ENCODE results near the gene DDX51.

The DDX51 gene

DNA sequence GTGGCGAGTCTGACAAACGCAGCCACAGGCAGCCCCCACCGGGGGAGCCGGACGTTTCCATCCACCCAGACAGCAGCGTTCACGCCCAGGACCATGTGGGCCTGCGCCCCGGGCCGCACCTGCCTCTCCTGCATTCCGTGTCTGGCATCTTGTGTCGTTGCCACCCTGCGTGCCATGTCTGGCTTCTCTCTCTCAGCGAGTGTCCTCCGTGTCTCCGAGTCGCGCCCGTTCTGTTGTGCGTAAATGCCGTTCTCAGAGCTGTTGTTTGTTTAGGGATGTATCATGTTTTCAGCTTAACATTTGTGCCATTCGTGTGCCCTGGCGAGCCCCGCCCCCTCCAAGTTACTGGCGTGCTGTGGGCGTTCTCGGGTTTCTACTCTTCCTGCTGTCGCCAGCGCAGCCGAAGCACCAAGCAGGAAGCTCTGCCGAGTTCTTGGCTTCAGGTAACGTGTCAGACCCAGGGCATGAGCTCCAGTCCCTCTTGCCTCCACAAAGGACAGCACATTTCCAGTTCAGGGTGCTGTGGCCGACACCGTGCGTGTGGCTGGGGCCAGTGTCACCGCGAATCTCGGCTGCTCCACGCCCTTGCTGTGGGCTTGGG is 34.8 kb upstream of the DDX51 start:
- no peak for DNase-seq

DNA sequence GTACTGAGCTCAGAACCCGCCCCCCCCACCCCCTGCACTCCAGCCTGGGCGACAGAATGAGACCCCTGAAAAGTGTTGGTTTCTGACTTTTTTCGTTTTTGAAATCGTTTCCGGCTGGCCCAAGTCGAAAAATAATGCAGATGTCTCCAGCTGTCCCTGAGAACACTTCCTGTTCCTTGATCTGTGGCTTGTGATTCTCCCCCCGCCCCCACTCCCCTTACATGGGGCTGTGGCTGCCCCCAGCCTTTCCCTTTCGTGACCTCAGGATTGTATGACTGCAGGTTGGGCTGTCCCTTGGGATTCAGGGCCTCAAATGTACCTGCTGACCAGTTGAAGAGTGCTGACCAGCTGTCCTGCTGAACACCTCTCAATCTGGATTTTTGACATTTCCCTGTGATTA is 34.2 kb upstream of the DDX51 start:
- DNase-seq, result no peak

DNA sequence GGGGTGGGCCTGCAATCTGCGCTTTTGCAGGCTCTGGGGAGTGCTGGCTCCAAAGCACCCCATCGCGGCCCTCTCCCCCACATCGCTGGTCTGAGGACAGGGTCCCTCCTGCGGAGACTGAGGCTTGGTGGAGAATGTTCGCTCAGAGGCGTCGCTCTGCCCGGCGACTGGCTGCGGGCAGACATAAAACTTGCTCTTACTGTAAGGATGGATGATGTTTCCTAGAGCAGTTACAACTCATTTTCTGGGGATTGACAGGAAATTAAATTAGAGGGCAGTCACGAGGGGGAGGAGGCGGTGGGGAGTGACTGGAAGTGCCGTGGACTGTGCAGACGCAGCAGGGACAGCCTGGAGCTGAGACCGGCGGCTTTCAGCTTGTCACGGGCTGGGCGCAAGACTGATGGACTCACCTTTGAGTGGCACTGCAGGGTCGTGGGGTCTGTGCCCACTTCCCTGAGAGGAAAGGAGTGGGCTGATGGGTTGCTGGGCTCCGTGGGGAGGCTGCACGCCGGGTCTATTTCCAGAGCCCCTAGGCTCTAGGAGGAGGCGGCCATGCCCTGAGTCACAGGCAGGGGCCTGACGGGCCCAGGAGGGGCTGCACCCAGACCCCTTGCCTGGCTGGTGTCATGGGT is 32.9 kb upstream of the DDX51 start:
- no peak for DNase-seq

DNA sequence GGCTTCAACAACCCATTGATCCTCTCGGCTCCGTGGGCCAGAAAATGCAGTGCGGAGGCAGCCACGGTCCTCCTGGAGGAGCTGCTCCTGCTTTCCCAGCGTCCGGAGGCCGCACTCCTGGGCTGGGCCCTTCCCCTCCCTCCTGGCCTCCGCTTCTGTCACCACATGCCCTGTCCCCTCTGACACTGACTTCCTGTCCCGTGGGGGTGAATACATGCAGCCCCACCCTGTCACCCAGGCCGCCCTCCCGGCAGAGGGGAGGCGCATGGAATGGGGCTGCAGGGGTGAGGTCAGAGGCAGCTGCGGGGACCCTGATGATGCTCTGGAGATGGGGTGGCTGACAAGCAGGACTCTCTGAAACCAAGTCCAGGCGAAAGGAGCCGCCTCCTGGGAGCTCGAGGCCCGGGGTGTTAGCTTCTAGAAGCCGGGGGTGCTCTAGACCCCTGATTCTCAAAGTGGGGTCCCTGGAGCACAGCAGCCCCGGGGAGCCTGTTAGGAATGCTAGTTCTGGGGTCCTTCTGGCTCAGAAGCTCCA is 32.3 kb upstream of the DDX51 start:
- DNase-seq, result no peak

DNA sequence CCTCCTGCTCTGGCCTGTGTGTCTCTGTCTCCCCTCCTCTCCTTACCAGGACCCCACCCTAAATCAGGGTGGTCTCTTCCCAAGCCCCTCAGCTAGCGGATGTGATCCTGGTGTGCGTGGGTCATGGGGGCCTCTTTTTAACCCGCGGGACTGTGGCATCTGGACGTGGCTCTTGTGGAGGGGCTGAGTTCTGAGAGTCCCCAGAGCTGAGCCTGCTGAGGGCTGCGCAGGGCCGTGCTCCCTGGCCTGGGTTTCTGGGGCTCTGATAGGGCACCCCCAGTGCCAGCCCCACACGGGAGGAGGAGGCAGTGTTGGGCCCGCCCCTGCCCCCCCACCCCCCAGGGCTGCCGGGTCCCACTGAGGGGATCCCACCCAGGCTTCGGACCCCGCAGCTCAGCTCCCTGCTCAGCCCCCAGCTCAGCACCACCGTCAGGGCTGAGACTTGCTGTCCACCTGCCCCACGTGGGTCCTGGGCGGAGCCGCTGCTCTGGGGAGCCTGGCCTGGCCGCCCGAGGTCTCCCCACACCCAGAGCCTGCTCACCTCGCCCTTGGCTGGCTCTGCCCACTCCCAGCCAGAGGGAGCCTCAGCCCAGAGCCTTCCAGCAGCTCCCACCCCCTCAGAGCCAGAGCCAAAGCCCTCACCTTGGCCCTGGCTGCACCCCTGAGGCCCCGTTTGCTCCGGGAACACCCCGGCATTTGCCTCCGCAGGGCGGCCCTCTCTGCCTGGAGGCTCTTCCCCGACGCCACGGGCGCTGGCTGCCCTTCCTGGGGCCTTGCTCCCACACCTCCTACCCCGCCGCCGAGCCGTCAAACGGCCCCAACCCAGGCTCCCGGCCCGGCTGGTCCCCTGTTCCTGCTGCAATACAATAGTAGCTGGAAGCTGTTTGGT is 31.6 kb upstream of the DDX51 start:
- DNase-seq, result no peak

DNA sequence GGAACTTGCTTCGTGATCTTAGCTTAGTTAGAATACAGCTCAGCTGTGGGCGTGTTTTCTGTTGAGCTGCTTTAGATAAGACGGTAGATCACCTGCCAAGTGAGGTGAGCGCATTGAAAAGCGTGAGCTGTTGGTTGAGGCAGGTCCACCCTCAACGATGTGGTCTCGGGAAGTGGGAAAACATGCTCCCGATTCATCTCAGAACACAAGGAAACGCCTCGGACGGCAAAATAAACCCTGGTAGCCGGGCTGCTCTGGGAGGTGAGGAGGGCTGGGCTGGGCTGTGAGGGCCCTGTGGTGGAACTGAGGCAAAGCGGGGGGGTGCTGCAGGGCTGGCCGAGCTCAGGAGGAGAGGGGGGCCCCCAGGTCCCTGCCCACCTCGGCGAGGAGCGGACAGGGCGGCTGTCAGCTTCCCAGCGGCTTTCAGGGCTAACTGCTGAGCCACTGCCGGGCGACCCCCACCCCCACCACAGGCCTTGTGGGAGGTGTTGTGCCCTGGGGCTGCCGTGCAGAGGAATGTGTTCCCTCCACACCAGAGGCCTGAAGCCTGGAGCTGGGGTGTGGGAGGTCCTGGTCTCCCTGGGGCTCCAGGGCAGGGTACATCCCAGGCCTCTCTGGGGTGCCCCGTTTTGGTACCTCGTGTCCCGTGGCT is 30.8 kb upstream of the DDX51 start:
- DNase-seq, result no peak

DNA sequence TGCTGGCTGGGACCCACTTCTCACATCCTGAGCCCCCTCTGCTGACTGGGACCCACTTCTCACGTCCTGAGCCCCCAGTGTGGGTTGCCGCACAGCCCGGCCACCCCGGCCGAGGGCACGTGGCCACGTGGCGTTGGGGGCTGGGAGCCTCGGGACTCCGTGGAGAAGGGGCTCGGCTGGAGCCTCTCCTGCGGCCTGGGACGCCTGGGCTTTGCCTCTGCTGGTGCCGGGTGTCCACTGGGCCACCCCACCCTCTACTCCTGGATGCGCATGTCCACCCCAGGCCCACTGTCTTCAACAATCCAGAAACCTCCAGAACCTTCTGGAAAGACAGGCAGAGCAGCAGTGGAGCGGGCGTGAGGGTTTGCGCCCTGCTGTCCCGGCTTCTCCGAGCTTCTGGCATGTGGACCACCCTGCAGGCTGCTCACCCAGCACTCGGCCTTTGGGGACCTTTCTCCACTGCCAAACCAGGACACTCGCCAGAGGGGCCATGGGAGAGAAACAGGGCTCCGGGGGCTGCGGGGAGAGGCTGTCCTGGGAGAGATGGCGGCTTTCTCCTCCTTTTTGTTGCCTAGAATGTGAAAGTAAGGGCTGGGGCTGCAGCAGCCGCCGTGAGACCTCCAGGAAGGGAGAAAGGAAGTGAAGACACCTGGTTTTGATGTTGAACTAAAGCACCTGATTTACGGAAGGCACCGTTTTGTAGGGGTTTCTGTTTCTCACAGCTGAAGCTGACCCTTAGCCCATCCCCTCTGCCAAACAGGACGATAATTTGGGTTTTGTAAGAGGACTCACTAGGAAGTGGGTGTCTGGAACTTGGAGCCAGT is 30.1 kb upstream of the DDX51 start:
- no peak for DNase-seq

DNA sequence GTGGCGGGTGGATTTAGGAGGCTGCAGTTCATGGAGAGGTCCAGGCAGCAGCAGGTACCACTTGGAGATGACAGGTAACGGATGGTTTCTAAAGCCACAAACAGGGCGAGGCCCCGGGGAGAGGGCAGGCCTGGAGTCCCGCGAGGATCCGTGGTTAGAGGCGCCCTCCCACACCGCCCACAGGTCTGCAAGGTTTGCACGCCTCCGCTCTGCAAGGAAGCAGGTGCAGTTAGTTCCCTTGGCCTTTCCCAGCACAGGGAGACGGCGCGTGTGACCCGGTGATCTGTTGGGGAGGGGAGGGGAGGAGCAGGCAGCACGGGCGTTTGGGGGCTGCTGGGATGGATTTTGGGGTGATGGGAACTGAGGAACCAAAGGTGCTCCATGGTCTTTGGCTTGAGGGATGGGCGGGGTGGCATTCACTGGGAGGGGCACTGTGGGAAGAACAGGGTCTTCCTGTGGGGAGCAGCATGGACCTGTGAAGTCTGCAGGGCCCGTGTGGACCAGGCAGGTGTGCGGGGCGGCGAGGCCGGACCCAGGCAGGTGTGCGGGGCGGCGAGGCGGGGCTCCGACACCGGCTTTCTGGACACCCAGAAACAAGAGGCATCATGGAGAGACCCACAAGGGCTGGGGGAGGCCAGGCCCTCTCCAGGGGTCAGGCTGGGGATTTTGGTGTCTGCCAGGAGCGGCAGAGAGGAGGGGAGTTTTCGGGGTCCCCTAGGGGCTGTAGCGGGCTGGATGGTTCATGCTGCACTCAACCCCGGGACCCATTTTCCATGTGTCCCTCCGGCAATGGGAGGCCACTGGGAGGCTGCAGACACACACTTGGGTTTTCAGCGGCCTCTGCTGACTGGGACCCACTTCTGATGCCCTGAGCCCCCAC is 29.3 kb upstream of the DDX51 start:
- DNase-seq, result no peak

DNA sequence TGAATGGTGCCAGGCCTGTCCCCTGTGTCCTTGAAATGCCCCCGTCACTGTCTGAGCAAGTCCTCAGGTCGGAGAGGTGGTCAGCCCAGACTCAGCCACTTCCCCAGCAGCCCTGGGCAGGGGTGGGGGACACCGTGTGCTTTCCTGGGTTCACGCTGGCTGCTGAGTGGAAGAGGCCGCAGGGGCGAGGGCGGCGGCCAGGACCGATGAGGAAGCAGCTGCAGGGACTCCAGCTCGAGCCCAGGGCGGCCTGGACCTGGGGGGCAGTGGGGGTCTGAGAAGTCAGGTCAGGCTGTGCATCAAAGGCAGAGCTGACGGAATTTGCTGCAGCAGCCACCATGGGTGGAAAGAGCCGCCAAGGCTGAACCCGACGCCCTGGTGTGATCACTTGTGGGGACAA is 28.5 kb upstream of the DDX51 start:
- no peak for DNase-seq

DNA sequence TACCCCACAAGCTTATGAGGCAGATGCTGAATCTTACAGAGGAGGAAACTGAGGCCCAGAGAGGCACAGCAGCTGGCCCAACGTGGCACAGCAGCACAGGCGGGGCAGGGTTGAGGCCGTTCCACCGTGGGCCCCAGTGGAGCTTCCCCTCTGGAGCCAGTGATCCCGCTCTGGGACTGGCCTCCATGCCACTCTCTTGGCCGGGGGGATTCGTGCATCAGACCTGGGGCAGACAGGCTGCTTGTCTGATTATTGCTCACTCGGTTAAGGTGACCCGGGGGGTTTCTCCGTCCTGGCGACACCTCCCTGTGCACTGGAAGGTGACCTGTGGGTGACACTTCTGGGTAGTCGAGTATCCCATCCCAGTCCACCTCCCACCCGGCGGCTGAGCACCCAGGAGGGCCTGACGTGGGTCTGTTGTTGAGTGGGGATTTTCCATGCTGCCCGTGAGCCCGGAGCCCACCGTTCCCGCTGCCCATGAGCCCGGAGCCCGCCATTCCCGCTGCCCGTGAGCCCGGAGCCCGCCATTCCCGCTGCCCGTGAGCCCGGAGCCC is 27.9 kb upstream of the DDX51 start:
- DNase-seq, result no peak

DNA sequence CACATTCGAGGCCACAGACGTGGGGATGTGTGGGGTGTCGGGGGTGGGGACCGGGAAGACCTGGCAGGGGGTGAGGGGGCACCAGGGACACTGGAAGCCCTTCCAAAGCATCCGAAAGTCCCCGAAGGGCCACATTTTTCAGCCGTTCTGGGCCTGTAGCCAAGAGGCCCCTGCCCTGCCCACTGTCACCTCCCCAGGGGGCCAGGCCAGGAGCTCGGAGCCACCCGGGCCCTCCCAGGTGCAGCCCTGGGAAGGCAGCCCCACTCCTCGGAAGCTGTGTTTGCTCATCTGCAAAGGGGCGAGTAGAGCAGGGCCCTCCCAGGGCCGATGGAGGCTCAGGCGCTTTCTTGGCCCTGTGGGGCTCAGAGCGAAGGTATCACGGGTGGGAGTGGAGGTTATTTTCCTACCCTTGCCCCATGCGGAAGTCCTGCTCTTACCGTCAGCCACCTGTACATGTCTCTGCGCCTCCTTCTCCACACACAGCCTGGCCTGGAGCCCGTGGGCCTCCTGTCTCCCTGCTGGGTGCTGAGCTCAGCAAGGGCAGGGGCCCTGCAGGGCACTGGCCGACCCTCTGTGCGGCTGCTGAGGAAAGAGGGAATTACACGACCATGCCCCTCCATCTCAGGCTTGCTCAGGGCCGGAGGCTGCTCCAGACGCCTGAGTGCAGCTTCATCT is 27.3 kb upstream of the DDX51 start:
- no peak for DNase-seq

DNA sequence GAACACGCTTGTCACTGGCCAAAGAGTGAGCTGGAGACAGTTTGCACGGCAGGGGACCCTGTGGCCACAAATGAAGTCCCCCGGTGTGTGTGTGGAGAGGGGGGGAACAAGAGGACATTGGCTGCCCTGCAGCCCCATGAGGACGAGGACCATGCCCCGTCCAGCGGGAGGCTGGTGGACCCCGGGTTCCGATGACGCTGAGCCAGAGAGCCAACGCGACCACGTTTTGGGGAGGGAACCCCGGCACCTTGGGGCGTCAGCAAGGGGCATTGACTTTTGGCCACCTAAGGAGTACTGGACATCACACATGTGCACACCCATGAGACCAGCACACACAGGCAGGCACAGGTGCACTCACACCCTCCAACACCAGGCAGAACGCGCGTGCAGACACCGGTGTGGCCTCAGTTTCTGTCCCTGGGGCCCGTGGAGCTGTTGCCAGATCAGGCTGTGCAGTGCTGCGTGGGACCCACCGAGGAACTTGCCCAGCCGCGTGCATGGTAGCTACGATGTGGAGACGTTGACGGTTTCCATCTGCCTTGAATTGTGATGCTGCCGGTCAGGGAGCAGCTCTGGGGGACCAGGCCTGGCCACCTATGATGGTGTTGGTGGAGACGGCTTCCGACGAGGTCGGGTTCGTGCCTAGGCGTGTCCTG is 26.6 kb upstream of the DDX51 start:
- no peak for DNase-seq

DNA sequence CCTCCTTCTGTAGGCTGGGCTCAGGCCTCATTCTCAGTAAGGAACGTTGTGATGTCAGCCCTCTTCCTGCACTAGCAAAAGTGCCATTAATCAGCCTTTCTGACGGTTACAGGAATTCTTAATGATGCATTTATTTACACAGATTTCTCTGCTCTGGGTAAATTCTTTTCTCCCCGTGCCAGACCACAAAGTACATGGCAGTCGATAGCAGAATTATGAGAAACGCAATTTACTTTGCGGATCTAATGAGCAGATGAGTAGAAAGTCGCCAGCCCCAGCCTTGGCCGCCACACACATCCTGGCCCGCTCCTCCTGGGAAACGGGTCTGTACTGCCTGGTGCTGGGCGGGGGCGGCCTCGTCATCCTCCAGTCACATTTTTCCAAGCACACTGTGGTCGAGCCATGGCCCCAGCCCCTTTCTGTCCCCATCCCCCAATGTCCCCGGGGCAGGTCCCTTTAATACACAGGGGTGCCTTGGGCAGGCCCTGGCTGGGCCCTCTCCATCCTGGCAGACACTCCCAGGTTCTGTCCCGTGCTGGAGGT is 26.0 kb upstream of the DDX51 start:
- no peak for DNase-seq

DNA sequence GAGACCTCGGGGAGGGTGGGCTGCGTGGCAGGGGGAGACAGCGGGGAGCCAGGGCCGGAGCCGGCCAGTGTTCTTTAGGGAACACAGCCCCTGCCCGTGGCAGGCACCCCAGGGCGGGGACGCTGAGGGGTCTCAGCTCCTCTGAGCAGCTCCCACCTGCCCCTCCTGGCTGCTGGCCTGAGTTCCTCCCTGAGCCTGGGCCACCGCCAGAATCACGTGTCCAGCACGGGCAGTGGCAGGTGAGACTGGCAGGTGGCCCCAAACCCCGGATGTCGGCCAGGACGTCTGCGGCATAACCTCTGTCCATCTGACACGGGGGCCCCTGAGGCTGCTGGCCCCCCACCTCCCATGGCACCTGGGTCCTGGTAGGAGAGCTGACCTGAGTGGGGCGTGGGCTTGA is 25.3 kb upstream of the DDX51 start:
- no peak for DNase-seq

DNA sequence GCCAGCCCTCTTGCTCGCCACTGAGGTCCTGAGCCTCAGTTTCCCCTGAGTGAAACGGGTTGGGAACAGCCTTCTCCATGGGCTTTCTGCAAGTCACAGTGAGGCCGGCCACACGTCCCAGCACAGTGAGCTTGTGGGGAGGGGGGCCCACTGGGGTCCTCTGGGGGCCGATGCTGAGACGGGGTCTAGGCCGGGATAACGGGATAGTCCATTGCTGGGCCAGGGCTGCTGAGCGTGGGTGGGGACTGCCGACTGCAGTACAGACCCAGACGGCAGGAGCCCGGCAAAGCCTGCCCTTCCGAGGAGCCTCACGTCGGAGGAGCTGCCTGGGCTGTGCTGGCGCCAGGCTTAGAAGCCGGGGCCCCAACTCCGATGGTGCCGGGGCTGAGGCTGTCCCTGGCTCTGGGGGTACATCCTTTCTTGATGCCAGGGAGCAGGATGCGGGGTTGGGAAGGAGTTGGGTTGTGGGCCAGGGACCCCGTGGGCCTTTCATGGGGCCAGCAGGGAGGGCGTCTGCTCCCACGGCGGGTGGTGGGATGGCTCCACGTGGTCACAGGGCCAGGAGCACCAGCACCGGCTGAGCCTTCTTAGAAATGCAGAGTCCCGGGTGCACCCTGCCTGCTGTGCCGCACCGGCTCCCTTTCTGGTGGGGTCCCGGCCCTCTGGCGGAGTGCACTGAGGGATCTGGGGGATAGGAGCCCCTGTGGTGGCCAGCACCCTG is 24.4 kb upstream of the DDX51 start:
- DNase-seq, result no peak

DNA sequence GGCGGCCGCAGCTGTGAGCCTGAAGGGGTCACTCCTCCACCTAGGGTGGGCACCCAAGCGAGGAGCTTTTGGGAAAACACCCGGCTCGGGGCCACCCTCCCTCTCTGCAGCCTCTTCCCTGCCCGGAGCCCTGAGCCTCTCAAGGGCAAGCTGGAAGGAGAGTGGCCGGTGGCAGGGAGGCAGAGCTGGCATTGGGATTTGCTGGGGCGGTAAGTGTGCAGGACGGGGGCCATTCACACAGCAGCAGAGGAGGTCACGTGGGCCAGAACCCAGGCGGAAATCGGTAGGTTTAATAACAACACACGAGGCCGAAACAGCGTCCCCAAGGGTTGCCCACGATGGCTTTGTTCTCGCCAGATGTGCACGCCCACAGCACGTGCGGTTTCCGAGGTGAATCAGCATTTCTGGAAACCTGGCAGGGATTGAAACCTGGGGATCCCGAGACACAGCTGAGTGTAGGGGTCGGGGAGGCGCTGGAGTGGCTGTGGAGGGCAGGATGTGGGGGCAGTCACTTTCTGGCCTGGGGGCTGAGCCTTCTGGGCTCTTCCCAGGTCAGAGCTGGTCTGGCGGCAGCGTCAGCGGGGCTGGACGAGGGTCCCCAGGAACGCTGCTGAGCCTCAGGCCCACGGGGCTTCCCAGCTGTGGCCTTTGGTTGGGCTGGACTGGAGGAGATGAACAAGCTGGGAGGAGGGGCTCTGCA is 23.6 kb upstream of the DDX51 start:
- DNase-seq, result no peak

DNA sequence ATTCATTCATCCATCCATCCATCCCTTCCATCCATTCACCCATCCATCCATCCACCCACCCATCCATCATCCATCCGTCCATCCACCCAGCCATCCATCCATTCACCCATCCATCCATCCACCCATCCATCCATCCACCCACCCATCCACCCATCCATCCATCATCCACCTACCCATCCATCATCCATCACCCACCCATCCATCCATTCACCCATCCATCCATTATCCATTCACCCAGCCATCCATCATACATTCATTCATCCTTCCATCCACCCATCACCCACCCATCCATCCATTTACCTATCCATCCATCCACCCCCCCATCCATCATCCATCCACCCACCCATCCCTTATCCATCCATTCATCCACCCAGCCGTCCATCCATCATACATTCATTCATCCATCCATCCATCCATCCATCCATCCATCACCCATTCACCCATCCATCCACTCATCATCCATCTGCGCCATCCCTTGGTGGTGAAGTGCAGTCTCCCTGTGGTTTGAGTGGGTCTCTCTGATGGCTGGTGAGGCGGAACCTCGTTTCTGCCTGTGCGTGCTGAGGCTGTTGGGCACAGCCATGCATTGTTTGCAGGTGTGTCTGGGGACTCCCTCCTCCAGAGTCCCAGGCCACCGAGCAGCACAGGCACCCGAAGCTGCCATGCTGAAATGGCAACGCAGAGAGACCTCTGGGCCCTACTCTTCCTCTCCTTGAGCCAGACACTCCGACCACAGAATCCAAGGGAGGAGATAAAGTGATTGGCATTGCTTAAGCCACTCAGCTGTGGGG is 22.9 kb upstream of the DDX51 start:
- DNase-seq, result no peak
